Activated naive CD4-positive, alpha-beta T cell treated with Interleukin-2 at 50 U/mL for 16 hours (primary cell): Measurements from ENCODE around the gene SDCCAG8.

ENCODE experiments used
- DNase-seq: peaks from one replicate; pipeline ENCODE4 v3.0.0-alpha.2; 2020

Gene SDCCAG8

GRCh38 chr1:243254927-243255790 is 682 bp upstream of the SDCCAG8 start, which contains the start of gene CEP170:
Gene CEP170 (minus strand): TSS chr1:243255281. CDS start chr1:243225280, 30,001 bp downstream.
- DNase-seq: peak; percentile 90

GRCh38 chr1:243256590-243256989 is 749 bp downstream of the SDCCAG8 start:
- DNase-seq: no peak

- no peak for DNase-seq
Observed at GRCh38 chr1:243257189-243257588, 1.3 kb downstream of the SDCCAG8 start.

GRCh38 chr1:243258731-243259130 is 2.9 kb downstream of the SDCCAG8 start:
- DNase-seq: no peak

GRCh38 chr1:243260221-243260880 is 4.5 kb downstream of the SDCCAG8 start:
- no peak for DNase-seq

GRCh38 chr1:243261390-243261789 is 5.5 kb downstream of the SDCCAG8 start:
- no peak for DNase-seq

- DNase-seq: no peak
Observed at GRCh38 chr1:243264717-243265116, 8.9 kb downstream of the SDCCAG8 start.

- DNase-seq: no peak
Observed at GRCh38 chr1:243266231-243266630, 10.4 kb downstream of the SDCCAG8 start.

GRCh38 chr1:243267471-243267880 is 11.6 kb downstream of the SDCCAG8 start:
- no peak for DNase-seq

GRCh38 chr1:243267914-243268653 is 12.2 kb downstream of the SDCCAG8 start:
- no peak for DNase-seq

- DNase-seq: no peak
Observed at GRCh38 chr1:243268751-243269460, 13.1 kb downstream of the SDCCAG8 start.

- no peak for DNase-seq
Observed at GRCh38 chr1:243269461-243269801, 13.6 kb downstream of the SDCCAG8 start.

- DNase-seq: no peak
Observed at GRCh38 chr1:243270097-243270864, 14.4 kb downstream of the SDCCAG8 start.

- no peak for DNase-seq
Observed at GRCh38 chr1:243271996-243272395, 16.2 kb downstream of the SDCCAG8 start.

GRCh38 chr1:243272401-243272800 is 16.6 kb downstream of the SDCCAG8 start:
- DNase-seq: no peak

- DNase-seq: no peak
Observed at GRCh38 chr1:243273506-243273905, 17.7 kb downstream of the SDCCAG8 start.

GRCh38 chr1:243273945-243274344 is 18.1 kb downstream of the SDCCAG8 start:
- no peak for DNase-seq

- no peak for DNase-seq
Observed at GRCh38 chr1:243275316-243275715, 19.5 kb downstream of the SDCCAG8 start.

GRCh38 chr1:243280571-243281129 is 24.8 kb downstream of the SDCCAG8 start:
- DNase-seq: no peak

- DNase-seq: no peak
Observed at GRCh38 chr1:243281672-243282071, 25.8 kb downstream of the SDCCAG8 start.

GRCh38 chr1:243286409-243287122 is 30.7 kb downstream of the SDCCAG8 start:
- DNase-seq: no peak
